Mesodermal cell (in vitro differentiated cells): ENCODE results near the gene CBFA2T3. TPM values are rescaled to one million over a fixed set of nuclear protein-coding genes. Genes with fewer than 3 reads are reported as not detected.

Experiments
- H3K27ac ChIP-seq: 2 replicates; pipeline ENCODE4 v1.7.0; 2013; ENCODE audit warnings: mild to moderate bottlenecking, low read depth, low read length, moderate library complexity; ENCODE audit not compliant: severe bottlenecking
- H3K36me3 ChIP-seq: 2 replicates; pipeline ENCODE4 v1.7.1; 2013; ENCODE audit warnings: mild to moderate bottlenecking, low read length, moderate library complexity; ENCODE audit not compliant: control insufficient read depth, insufficient read depth
- H3K4me1 ChIP-seq: one replicate; pipeline ENCODE4 v1.7.1; 2013; ENCODE audit warnings: mild to moderate bottlenecking, low read length; ENCODE audit not compliant: insufficient read depth, control insufficient read depth, poor library complexity, severe bottlenecking
- H3K4me3 ChIP-seq: 2 replicates; pipeline ENCODE4 v1.7.0; 2013; ENCODE audit warnings: low read length, control low read depth, mild to moderate bottlenecking; ENCODE audit not compliant: insufficient read depth, poor library complexity, severe bottlenecking; ENCODE audit errors: extremely low read depth
- H3K9me3 ChIP-seq: 2 replicates; pipeline ENCODE4 v1.7.1; 2013; ENCODE audit warnings: mild to moderate bottlenecking, low read length, moderate library complexity; ENCODE audit not compliant: control insufficient read depth
- WGBS, 2 experiments: methylation state at CpG; one replicate each; pipeline ENCODE4 v1.1.5; 2013; ENCODE audit warnings: missing lambda C conversion rate in 2 of 2; ENCODE audit not compliant: insufficient coverage in 2 of 2; 5-methylcytosine and 5-hydroxymethylcytosine counted together
- polyA plus RNA-seq, 2 experiments: library from polyadenylated mRNA; stranded (reverse); fragments of 50-300 nt; gene quantifications; one replicate each; pipeline ENCODE4 v1.2.3, GENCODE V29; 2013

The CBFA2T3 gene
- polyA plus RNA-seq (2013, experiment 1 of 2), result 2.1 TPM
- 2.4 TPM for polyA plus RNA-seq (2013, experiment 2 of 2)

DNA sequence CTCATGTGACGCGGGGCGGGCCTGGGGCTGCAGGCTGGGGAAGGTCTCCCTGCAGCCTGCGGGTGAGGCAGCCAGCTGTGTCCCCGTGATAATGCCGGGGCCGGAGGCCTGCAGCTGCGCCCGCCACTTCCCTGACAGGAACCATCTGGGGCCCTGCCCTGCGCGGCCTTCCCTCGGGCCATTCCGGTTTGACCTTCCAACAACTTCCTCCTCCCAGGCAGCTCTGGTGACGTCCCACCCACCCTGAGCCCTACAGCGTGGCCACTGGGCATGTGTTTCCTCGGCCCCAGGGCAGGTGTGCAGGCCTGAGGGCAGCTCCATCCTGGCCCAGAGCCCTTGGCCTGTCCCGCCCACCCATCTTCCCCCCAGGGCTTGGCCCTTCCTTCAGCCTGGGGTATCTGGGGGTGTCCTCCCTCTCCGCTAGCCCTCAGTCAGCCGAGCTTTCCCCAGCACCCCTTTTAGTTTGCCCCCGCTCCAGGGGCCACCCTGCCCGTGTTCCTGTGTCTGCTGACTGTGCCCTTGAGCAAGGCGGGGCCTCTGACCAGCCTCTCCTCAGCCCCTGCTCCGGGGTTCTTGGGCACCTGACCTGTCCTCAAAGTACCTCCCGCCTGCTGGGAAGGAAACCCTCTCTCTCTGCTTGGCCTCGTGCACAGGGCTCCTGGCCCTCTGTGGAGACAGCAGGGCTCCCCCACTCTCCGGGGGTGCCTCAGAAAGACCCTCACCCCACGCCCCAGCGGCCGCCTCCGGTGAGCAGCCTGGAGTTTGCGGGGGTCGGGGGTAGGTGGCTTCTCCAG is at the start of gene CBFA2T3:
Gene CBFA2T3 (minus strand): TSS at position 190 of the 794 bp plus-strand sequence. CDS start 400 bp downstream, outside the sequence.
- H3K4me3 ChIP-seq, result no peak within 1 kb of the TSS
- WGBS, 2 experiments, result 84 to 86% methylated on average over 26 to 30 of the region's 32 CpGs
- H3K9me3 ChIP-seq, result no peaks in the 10 kb centered on the region
- H3K36me3 ChIP-seq, result no peaks in the 10 kb centered on the region
- no peak within 1 kb of the TSS for H3K27ac ChIP-seq
- no peaks in the 10 kb centered on the region for H3K4me1 ChIP-seq

DNA sequence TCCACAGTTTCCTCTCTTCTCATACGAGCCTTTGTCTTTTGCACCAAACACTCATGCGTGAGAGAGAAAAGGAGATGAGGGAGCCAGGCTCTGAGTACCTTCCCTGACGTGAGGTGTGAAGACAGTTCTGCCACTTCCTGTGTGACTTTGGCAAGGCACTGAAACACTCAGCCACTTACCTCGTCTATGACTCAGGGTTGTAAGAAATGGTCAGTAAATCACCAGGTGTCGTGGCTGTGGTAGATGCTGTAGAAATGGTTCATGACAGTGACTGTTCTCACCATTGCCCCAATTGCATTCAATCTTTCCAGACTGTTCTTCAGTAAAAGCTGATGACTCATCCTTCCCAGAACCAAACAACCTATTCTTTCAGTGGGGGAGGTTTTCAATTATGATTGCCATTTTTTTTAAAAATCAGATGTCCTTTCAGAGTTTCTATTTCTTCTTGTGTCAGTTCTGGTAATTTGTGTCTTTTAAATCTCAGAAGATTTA is 49.2 kb upstream of the CBFA2T3 start:
- Histone ChIP-seq H3K4me1 (no peaks in the 10 kb centered on the region), H3K36me3 (no peaks in the 10 kb centered on the region), H3K4me3 (no peak overlapping the region), H3K27ac (no peak overlapping the region), H3K9me3 (no peaks in the 10 kb centered on the region)
- WGBS, 2 experiments, result 50 to 60% methylated on average over 1 of the region's 5 CpGs

DNA sequence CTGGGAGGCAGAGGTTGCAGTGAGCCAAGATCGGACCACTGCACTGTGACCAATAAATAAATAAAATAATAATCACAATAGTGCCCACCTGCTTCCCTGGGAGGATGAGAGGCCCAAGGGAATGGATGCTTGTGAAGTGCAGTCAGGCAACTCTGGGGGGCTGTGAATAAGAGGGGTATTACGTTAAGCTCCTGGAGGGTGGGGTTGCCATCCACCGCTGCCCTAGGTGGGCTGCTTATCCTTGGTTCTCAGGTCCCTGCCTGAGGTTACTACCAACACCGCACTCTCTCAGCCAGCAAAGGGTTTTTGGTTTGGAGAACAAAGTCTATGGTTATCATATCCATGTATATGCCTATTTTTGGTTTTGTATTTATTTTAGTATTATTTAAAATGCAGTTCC is 48.6 kb upstream of the CBFA2T3 start:
- WGBS, 2 experiments, result 86 to 87% methylated on average over 1 to 2 of the region's 4 CpGs
- Histone ChIP-seq H3K27ac (no peak overlapping the region), H3K36me3 (no peaks in the 10 kb centered on the region), H3K4me1 (no peaks in the 10 kb centered on the region), H3K9me3 (no peaks in the 10 kb centered on the region), H3K4me3 (no peak overlapping the region)

- Histone ChIP-seq H3K9me3 (no peaks in the 10 kb centered on the region), H3K36me3 (no peaks in the 10 kb centered on the region), H3K27ac (no peak overlapping the region), H3K4me1 (no peaks in the 10 kb centered on the region), H3K4me3 (no peak overlapping the region)
- 70 to 87% methylated on average over 3 to 8 of the region's 11 CpGs for WGBS, 2 experiments
Measured at GRCh38 chr16:89024546-89025060, 47.6 kb upstream of the CBFA2T3 start.

DNA sequence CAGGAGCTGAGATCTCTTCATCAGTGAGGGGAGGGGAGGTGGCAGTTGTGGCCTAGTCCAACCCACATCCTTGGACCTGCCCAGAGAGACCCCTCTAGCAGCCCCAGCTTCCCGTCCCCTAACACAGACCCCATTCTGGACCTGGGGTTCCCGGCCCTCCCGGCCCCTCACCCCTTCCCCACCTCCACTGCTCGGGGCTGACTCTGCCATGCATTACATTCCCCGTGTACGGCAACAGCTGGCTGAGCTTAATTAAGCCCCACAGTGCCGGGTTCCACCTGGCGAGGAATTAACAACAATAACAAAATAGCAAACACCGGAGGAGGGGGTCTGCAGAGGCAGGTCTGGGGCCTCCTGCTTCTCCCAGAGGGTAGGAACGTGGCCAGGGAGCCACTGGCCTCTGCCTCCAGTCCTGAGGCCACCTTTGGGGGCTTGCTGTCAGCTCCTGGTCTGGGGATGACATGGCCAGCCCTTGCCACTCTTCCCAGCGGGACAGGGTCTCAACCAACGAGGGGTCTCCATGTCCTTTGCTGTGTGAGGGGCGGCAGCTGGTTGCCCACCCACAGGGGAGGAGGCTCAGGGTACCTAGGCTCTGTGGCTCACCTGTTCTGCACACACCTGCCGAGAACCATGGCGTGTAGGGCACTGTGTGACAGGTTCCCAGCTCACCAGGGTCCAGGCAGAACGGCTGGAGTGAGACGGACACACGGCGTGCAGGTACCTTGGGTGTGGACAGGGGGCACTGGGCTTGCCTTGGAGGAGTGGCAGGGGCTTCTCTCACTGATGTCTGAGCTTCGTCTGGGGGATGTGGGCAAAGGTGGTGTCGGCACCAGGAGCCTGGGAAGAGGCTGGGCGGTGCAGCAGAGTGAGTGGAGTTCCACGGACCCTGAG is 46.9 kb upstream of the CBFA2T3 start:
- H3K4me3 ChIP-seq, result no peak overlapping the region
- 80 to 84% methylated on average over 20 to 23 of the region's 23 CpGs for WGBS, 2 experiments
- no peaks in the 10 kb centered on the region for H3K36me3 ChIP-seq
- no peaks in the 10 kb centered on the region for H3K9me3 ChIP-seq
- no peaks in the 10 kb centered on the region for H3K4me1 ChIP-seq
- H3K27ac ChIP-seq, result no peak overlapping the region

DNA sequence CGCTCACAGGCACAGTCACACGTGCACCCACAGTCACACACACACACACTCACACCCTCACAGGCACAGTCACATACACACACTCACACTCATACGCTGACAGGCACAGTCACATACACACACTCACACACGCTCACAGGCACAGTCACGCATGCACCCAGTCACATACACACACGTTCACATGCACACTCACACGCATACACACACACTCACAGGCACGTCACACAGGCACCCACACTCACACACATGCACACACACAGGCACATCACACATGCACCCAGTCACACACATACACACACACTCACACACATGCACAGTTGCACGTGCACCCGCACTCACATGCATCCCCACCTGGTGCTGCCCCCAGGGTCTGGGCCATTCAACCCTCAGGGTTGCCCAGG is 46.1 kb upstream of the CBFA2T3 start:
- no peak overlapping the region for H3K4me3 ChIP-seq
- 84 to 93% methylated on average over 8 to 10 of the region's 10 CpGs for WGBS, 2 experiments
- no peaks in the 10 kb centered on the region for H3K4me1 ChIP-seq

DNA sequence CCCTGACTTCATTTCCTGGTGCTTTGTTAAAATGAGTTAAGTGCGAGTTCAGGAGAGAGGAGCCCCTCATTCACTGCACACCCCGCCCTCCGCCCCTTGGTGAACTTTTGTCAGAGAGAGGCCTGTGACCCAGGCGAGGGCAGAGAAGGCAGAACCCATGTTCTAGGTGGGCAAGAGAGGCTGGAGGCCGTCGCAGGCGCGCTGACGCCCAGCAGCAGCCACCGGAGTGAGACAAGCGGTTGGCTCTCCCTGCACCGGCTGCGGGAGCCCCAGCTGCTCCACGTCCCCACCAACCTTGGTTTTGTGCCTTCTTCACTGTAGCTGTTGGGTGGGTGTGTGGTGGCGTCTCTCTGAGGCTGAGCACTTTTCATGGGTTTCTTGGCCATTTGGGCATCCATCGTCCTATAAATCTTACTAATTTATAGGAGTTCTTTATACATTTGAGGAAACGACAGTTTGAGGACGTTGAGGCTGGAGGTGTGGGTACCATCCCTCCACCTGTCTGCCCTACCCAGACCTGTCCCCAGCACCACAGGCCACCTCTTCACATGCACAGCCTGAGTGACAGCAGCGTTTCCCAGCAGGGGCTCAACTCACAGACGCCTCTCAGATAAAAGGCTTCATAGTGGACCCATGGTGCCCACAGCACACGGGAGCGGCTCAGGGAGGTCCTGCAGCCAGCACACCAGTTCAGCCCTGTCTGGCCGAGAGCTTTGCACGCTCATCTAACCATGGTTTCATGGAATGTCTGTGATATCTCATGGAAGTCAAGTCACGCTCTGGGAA is 45.2 kb upstream of the CBFA2T3 start:
- Histone ChIP-seq H3K4me3 (no peak overlapping the region), H3K27ac (no peak overlapping the region), H3K36me3 (no peaks in the 10 kb centered on the region), H3K4me1 (no peaks in the 10 kb centered on the region), H3K9me3 (no peaks in the 10 kb centered on the region)
- WGBS, 2 experiments, result 76 to 91% methylated on average over 19 of the region's 25 CpGs

More for the DNA sequence above, 46.1 kb upstream of the CBFA2T3 start:
- Histone ChIP-seq H3K27ac (no peak overlapping the region), H3K9me3 (no peaks in the 10 kb centered on the region), H3K36me3 (no peaks in the 10 kb centered on the region)

GRCh38 chr16:89020925-89021595 is 44.1 kb upstream of the CBFA2T3 start:
- Histone ChIP-seq H3K9me3 (no peaks in the 10 kb centered on the region), H3K36me3 (no peaks in the 10 kb centered on the region), H3K4me3 (no peak overlapping the region), H3K4me1 (no peaks in the 10 kb centered on the region), H3K27ac (no peak overlapping the region)
- 92 to 94% methylated on average over 18 to 22 of the region's 23 CpGs for WGBS, 2 experiments

DNA sequence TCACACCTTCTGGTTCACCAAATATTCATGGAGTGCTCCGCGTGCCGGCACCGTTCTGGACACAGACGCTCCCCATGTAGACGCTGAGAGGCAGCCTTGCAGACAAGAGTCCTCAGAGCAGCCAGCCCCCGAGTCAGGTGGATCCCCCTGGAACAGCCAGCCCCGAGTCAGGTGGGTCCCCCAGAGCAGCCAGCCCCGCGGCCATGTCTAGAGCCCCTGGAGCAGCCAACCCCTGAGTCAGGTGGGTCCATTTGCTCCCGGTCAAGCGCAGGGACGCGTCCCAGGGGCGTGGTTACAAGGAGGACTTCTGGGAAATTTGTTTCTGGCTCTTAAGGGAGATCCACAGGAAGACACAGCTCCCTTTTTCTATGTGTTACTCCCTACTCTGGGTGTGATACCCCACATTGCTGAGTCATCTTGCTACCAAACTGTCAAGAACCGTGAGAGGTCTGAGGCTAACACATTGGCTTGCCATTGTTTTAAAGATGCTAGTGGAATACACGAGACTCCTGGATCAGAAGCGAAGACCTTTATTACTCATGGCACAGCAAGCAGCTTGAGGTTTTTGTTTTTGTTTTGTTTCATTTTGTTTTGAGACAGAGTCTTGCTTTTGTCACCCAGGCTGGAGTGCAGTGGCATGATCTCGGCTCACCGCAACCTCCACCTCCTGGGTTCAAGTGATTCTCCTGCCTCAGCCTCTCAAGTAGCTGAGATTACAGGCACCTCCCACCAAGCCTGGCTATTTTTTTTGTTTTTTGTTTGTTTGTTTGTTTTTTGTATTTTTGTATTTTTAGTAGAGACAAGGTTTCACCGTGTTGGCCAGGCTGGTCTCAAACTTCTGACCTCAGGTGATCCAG is 43.3 kb upstream of the CBFA2T3 start:
- WGBS, 2 experiments, result 93% methylated on average over 12 to 20 of the region's 21 CpGs
- H3K4me1 ChIP-seq, result no peaks in the 10 kb centered on the region
- H3K9me3 ChIP-seq, result no peaks in the 10 kb centered on the region
- no peak overlapping the region for H3K4me3 ChIP-seq
- no peaks in the 10 kb centered on the region for H3K36me3 ChIP-seq
- H3K27ac ChIP-seq, result no peak overlapping the region
